SK-N-SH (cell line): ENCODE data around the gene CDK6. TPM values are rescaled to one million over a fixed set of nuclear protein-coding genes. Genes with fewer than 3 reads are reported as not detected.

Source experiments
- CTCF ChIA-PET: fragments of 300-600, 350-600 bp; formaldehyde crosslinking; extraction: SDS; loops from one replicate; lab custom pipeline; 2021; lab: Yijun Ruan, JAX
- POLR2A ChIA-PET: fragments of 350-600 bp; sonication (Branson Sonifier 250); formaldehyde crosslinking; extraction: SDS; loops from one replicate; lab custom pipeline; 2020; ENCODE audit warnings: antibody characterized with exemption, inconsistent platforms; lab: Yijun Ruan, JAX
- DNase-seq: peaks from one replicate; pipeline ENCODE4 v3.0.0; 2012
- H2AFZ ChIP-seq: fragments of 200-600 bp; sonication (generic); 2 replicates; pipeline ENCODE4 v1.8.1; 2016; ENCODE audit warnings: antibody characterized with exemption, mild to moderate bottlenecking, low read depth
- H3F3A ChIP-seq: fragments of 200-600 bp; sonication (generic); replicated peaks from 2 replicates; pipeline ENCODE3; 2016; ENCODE audit warnings: antibody characterized with exemption, mild to moderate bottlenecking; ENCODE audit not compliant: insufficient read depth
- H3K27ac ChIP-seq, 2 experiments: fragments of 200-500 bp in 1 of 2; fragments of 200-600 bp in 1 of 2; sonication (Bioruptor generic) in 1 of 2; sonication (generic), shearing (Covaris generic) in 1 of 2; 2 replicates each; pipeline versions ENCODE4 v1.5.1 to v1.6.1; 2014 to 2016; ENCODE audit warnings: low read depth in 2 of 2, inconsistent platforms in 1 of 2, low read length in 1 of 2, mild to moderate bottlenecking in 1 of 2, mixed read lengths in 1 of 2
- H3K27me3 ChIP-seq: fragments of 200-600 bp; sonication (generic), shearing (Covaris generic); 2 replicates; pipeline ENCODE4 v1.6.1; 2016; ENCODE audit warnings: mixed run types; ENCODE audit not compliant: insufficient read depth
- H3K36me3 ChIP-seq, 2 experiments: fragments of 200-500 bp in 1 of 2; fragments of 200-600 bp in 1 of 2; sonication (Bioruptor generic) in 1 of 2; sonication (generic) in 1 of 2; replicated peaks in 1 of 2; 2 replicates each; pipeline versions ENCODE3 to v1.5.1; 2014 to 2016; ENCODE audit warnings: low read length in 1 of 2, mild to moderate bottlenecking in 1 of 2; ENCODE audit not compliant: insufficient read depth in 2 of 2, control insufficient read depth in 1 of 2
- H3K4me1 ChIP-seq, 2 experiments: fragments of 200-500 bp in 1 of 2; fragments of 200-600 bp in 1 of 2; sonication (Bioruptor generic) in 1 of 2; sonication (generic), shearing (Covaris generic) in 1 of 2; 2 replicates each; pipeline versions ENCODE4 v1.5.1 to v1.6.1; 2014 to 2016; ENCODE audit warnings: low read depth in 1 of 2, low read length in 1 of 2, mixed run types in 1 of 2; ENCODE audit not compliant: insufficient read depth in 2 of 2, control insufficient read depth in 1 of 2
- H3K4me2 ChIP-seq: fragments of 200-600 bp; sonication (generic), shearing (Covaris generic); 2 replicates; pipeline ENCODE4 v1.6.1; 2017; ENCODE audit warnings: mixed run types
- H3K4me3 ChIP-seq, 2 experiments: fragments of 200-500 bp in 1 of 2; fragments of 200-600 bp in 1 of 2; sonication (Bioruptor generic) in 1 of 2; sonication (generic), shearing (Covaris generic) in 1 of 2; 2 replicates each; pipeline versions ENCODE4 v1.5.1 to v1.8.1; 2014 to 2016; ENCODE audit warnings: low read depth in 2 of 2, inconsistent platforms in 1 of 2, low read length in 1 of 2, mild to moderate bottlenecking in 1 of 2, mixed read lengths in 1 of 2, moderate library complexity in 1 of 2
- H3K79me2 ChIP-seq: fragments of 200-600 bp; sonication (generic); 2 replicates; pipeline ENCODE4 v1.8.1; 2017; ENCODE audit warnings: mild to moderate bottlenecking; ENCODE audit not compliant: insufficient read depth
- H3K9ac ChIP-seq: fragments of 200-600 bp; sonication (generic); 2 replicates; pipeline ENCODE4 v1.6.1; 2017; ENCODE audit warnings: mixed run types
- H3K9me2 ChIP-seq: fragments of 200-600 bp; sonication (generic); 2 replicates; pipeline ENCODE4 v1.6.1; 2017; ENCODE audit warnings: mixed run types
- H3K9me3 ChIP-seq: fragments of 200-600 bp; sonication (generic); 2 replicates; pipeline ENCODE4 v1.6.1; 2017; ENCODE audit warnings: mixed run types, mild to moderate bottlenecking, moderate library complexity
- H4K20me1 ChIP-seq: fragments of 200-600 bp; sonication (generic); 2 replicates; pipeline ENCODE4 v1.6.1; 2017; ENCODE audit warnings: mild to moderate bottlenecking, mixed run types; ENCODE audit not compliant: insufficient read depth
- CHD2 ChIP-seq: fragments of 150-350 bp; IDR thresholded peaks from 2 replicates; pipeline ENCODE4 v1.6.1; 2018; ENCODE audit warnings: low read length; ENCODE audit not compliant: partially characterized antibody
- CTCF ChIP-seq: fragments of 200-600 bp; sonication (generic); IDR thresholded peaks from 2 replicates; pipeline ENCODE4 v1.6.1; 2017; ENCODE audit warnings: antibody characterized with exemption, mild to moderate bottlenecking, moderate library complexity
- EZH2phosphoT487 ChIP-seq: fragments of 200-600 bp; sonication (generic); IDR thresholded peaks from 2 replicates; pipeline ENCODE4 v1.6.1; 2017; ENCODE audit warnings: low read depth, mixed run types, mild to moderate bottlenecking, antibody characterized with exemption, moderate library complexity, borderline replicate concordance
- FOXM1 ChIP-seq: IDR thresholded peaks from 2 replicates; pipeline ENCODE4 v1.4.0; 2012; ENCODE audit warnings: low read depth, mild to moderate bottlenecking
- GABPA ChIP-seq: IDR thresholded peaks from 2 replicates; pipeline ENCODE4 v1.4.0; 2012; ENCODE audit warnings: low read depth, mild to moderate bottlenecking
- MAX ChIP-seq: IDR thresholded peaks from 2 replicates; pipeline ENCODE4 v1.4.0; 2012; ENCODE audit warnings: low read depth
- POLR2AphosphoS5 ChIP-seq: IDR thresholded peaks from 2 replicates; pipeline ENCODE4 v1.6.1; 2012; ENCODE audit warnings: low read depth, low read length
- RAD21 ChIP-seq: IDR thresholded peaks from 2 replicates; pipeline ENCODE4 v1.6.1; 2012; ENCODE audit warnings: mild to moderate bottlenecking, low read length
- REST ChIP-seq: IDR thresholded peaks from 2 replicates; pipeline ENCODE4 v1.6.1; 2012; ENCODE audit warnings: mild to moderate bottlenecking, low read depth, low read length, moderate library complexity
- SIN3A ChIP-seq: IDR thresholded peaks from 2 replicates; pipeline ENCODE4 v1.6.1; 2012; ENCODE audit warnings: low read depth, mild to moderate bottlenecking, low read length, moderate library complexity, borderline replicate concordance
- TCF12 ChIP-seq: IDR thresholded peaks from 2 replicates; pipeline ENCODE4 v1.4.0; 2012
- USF1 ChIP-seq: IDR thresholded peaks from 2 replicates; pipeline ENCODE4 v1.4.0; 2012; ENCODE audit warnings: low read depth, borderline replicate concordance
- USF2 ChIP-seq: fragments of 150-350 bp; IDR thresholded peaks from 2 replicates; pipeline ENCODE4 v1.6.1; 2017; ENCODE audit warnings: antibody characterized with exemption, low read length, low read depth, borderline replicate concordance
- WGBS: methylation state at CpG from one replicate; pipeline ENCODE4 v1.1.6; 2017; ENCODE audit warnings: low lambda C conversion rate; 5-methylcytosine and 5-hydroxymethylcytosine counted together
- polyA plus RNA-seq, 3 experiments: library from polyadenylated mRNA; depleted of rRNA; stranded (reverse); fragments of >200 nt; gene quantifications; 2 replicates each; pipeline ENCODE4 v1.2.3, GENCODE V29; 2012

The CDK6 gene
- polyA plus RNA-seq, 1 of the 3 experiments (the other 2 are of a cell fraction), result 30.3 TPM

- TF ChIP-seq FOXM1, result no peak
- no peak for TF ChIP-seq EZH2phosphoT487
- TF ChIP-seq USF2, result no peak
- no peak for TF ChIP-seq CTCF
- TF ChIP-seq USF1, result no peak
Measured at GRCh38 chr7:92769844-92770243, 66.5 kb downstream of the CDK6 start (continued).

DNA sequence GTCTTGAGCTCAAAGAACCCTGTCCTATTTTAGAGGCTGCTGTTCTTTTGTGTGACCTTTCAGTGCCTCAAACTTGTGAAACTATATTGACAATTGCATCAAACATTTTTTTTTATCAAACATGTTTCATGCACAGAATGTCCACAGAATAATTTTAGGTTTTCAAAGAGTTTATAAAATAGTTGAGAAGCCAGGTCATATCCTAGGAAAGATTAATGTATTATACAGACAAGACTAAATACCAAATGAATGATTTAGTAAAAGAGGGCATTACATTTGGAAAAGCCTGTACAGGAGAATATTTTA is 67.0 kb downstream of the CDK6 start:
- H2AFZ ChIP-seq, result no peak overlapping the region
- peak overlapping the region; percentile 16 for H3K4me2 ChIP-seq
- ChIA-PET CTCF (interaction anchor here (0.7 to 5.6 kb wide), 11 partner anchors 11 to 148 kb away, joined by 3 to 73 read pairs (median 4); no protein-coding TSS in a partner anchor), POLR2A (interaction anchor here (1.2 to 1.9 kb wide), 3 partner anchors 64 to 179 kb away, joined by 6 to 15 read pairs (median 6); partner anchors contain the start of gene FAM133B)
- H3K36me3 ChIP-seq, result peaks cover 48 to 61% of the 10 kb centered on the region in 2 experiments
- H3K79me2 ChIP-seq, result peaks cover 99% of the 10 kb centered on the region
- H3K4me1 ChIP-seq, result peaks cover 48 to 77% of the 10 kb centered on the region in 2 experiments
- no peaks in the 10 kb centered on the region for H3K9me3 ChIP-seq
- H3K4me3 ChIP-seq, result no peak overlapping the region
- peak overlapping the region; percentile 95 to 99 for H3K27ac ChIP-seq
- H4K20me1 ChIP-seq, result no peaks in the 10 kb centered on the region; the same call in 1 of the 2 replicates
- no peak for DNase-seq
- peaks cover 58% of the 10 kb centered on the region for H3F3A ChIP-seq
- peak; percentile 37; the same call in 1 of the 2 replicates for TF ChIP-seq RAD21
- TF ChIP-seq MAX, result no peak
- H3K9me2 ChIP-seq, result no peaks in the 10 kb centered on the region
- H3K27me3 ChIP-seq, result no peaks in the 10 kb centered on the region
- peak overlapping the region; percentile 9; the same call in 1 of the 2 replicates for H3K9ac ChIP-seq

GRCh38 chr7:92768501-92769393 is 67.6 kb downstream of the CDK6 start:
- H3K27ac ChIP-seq, result peak overlapping the region; percentile 95 to 99
- peak; percentile 60 for DNase-seq
- POLR2A ChIA-PET, result interaction anchor here (0.6 to 1.9 kb wide), 5 partner anchors 64 to 241 kb away, joined by 3 to 15 read pairs (median 6); partner anchors contain the start of gene FAM133B
- TF ChIP-seq GABPA (no peak), TCF12 (peak; percentile 99), SIN3A (peak; percentile 93), REST (0 out of 2 replicates have a peak, but pooled peaks have one; percentile 30), CHD2 (peak; percentile 36), POLR2AphosphoS5 (peak; percentile 96), USF2 (no peak)

More at GRCh38 chr7:92768501-92769393, 67.6 kb downstream of the CDK6 start:
- H3K4me1 ChIP-seq, result peaks cover 54 to 77% of the 10 kb centered on the region in 2 experiments
- 12% methylated on average over 5 of the region's 5 CpGs for WGBS
- H3K79me2 ChIP-seq, result peaks cover 99% of the 10 kb centered on the region
- H3K4me3 ChIP-seq, result no peak overlapping the region
- no peaks in the 10 kb centered on the region for H3K9me3 ChIP-seq
- peak overlapping the region; percentile 53 for H3K4me2 ChIP-seq
- no peak overlapping the region for H2AFZ ChIP-seq
- peaks cover 58% of the 10 kb centered on the region for H3F3A ChIP-seq
- H3K27me3 ChIP-seq, result no peaks in the 10 kb centered on the region
- no peaks in the 10 kb centered on the region; the same call in 1 of the 2 replicates for H4K20me1 ChIP-seq
- H3K9ac ChIP-seq, result peak overlapping the region; percentile 16; the same call in 1 of the 2 replicates
- CTCF ChIA-PET, result interaction anchor here (0.7 to 5.6 kb wide), 16 partner anchors 10 to 148 kb away, joined by 3 to 73 read pairs (median 4); no protein-coding TSS in a partner anchor
- no peaks in the 10 kb centered on the region for H3K9me2 ChIP-seq
- peaks cover 42 to 56% of the 10 kb centered on the region in 2 experiments for H3K36me3 ChIP-seq
